Activated CD4-positive, alpha-beta T cell treated with anti-CD3 and anti-CD28 coated beads, Interleukin-2, amount 10 ng/mL, durations not matched to agents 24 days and 14 days (primary cell): Measurements from ENCODE around the gene IQCE. TPM values are rescaled to one million over a fixed set of nuclear protein-coding genes. Genes with fewer than 3 reads are reported as not detected.

Experiments
- DNase-seq: peaks from one replicate; pipeline ENCODE4 v3.0.0; 2022
- H3K27ac Mint-ChIP-seq: one replicate; pipeline ENCODE4 v1.8.0; 2022; ENCODE audit warnings: mild to moderate bottlenecking, mixed read lengths
- H3K27me3 Mint-ChIP-seq: one replicate; pipeline ENCODE4 v1.8.0; 2022; ENCODE audit warnings: mixed read lengths
- H3K36me3 Mint-ChIP-seq: one replicate; pipeline ENCODE4 v1.8.0; 2022; ENCODE audit warnings: low read depth, mild to moderate bottlenecking, mixed read lengths
- H3K4me1 Mint-ChIP-seq: one replicate; pipeline ENCODE4 v1.8.0; 2021; ENCODE audit warnings: mixed read lengths
- H3K4me3 Mint-ChIP-seq: one replicate; pipeline ENCODE4 v1.8.0; 2022; ENCODE audit warnings: mild to moderate bottlenecking, moderate library complexity, mixed read lengths
- H3K9me3 Mint-ChIP-seq: one replicate; pipeline ENCODE4 v1.8.0; 2021; ENCODE audit warnings: mixed read lengths
- intact Hi-C: fragments of 100-400 bp; cut with micrococcal nuclease; formaldehyde crosslinking; loops from one replicate; pipeline ENCODE4 v1.15.1; 2023
- total RNA-seq: library from RNA; stranded (reverse); gene quantifications from 2 replicates; pipeline ENCODE4 v1.2.3, GENCODE V29; 2022

IQCE gene
- total RNA-seq, 1 donor from 2014 or later, result 12.3 TPM

DNA sequence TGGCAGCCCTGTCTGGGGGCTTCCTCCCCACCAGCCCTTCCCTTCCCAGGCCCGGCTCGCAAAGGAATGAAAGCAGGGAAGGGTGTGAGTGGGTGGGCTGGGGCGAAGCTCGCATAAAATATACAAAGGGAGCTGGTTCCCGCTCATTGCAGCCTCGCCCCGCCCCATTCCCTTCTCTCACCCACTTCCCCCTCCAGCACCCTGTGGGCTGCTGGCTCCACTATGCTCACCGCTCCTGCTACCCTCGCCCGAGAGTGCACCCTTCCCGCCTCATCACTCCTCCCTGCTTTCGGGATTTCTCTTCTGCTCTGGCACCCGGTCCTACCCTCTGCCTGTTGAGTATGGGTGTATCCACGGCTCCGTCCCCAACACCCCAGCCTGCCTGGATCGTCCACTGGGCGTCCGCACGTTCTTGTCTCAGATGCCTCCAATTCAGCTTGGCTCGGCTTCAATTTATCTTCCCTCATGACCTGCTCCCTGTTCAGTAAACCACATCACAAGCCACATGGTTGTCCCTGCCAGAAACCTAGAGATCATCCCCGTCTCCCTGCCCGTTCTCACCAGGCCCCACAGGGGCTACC is 58.6 kb downstream of the IQCE start:
- no peaks in the 10 kb centered on the region for H3K36me3 Mint-ChIP-seq
- DNase-seq, result no peak
- H3K4me3 Mint-ChIP-seq, result no peak overlapping the region
- no peaks in the 10 kb centered on the region for H3K9me3 Mint-ChIP-seq
- H3K27ac Mint-ChIP-seq, result no peak overlapping the region
- H3K4me1 Mint-ChIP-seq, result no peaks in the 10 kb centered on the region
- H3K27me3 Mint-ChIP-seq, result no peaks in the 10 kb centered on the region
- intact Hi-C loops, result no loop called here

GRCh38 chr7:2619116-2619515 is 60.3 kb downstream of the IQCE start:
- Mint-ChIP-seq H3K4me1 (no peaks in the 10 kb centered on the region), H3K36me3 (no peaks in the 10 kb centered on the region), H3K9me3 (no peaks in the 10 kb centered on the region), H3K27me3 (no peaks in the 10 kb centered on the region), H3K4me3 (no peak overlapping the region), H3K27ac (no peak overlapping the region)
- DNase-seq, result no peak
- intact Hi-C loops, result no loop called here

DNA sequence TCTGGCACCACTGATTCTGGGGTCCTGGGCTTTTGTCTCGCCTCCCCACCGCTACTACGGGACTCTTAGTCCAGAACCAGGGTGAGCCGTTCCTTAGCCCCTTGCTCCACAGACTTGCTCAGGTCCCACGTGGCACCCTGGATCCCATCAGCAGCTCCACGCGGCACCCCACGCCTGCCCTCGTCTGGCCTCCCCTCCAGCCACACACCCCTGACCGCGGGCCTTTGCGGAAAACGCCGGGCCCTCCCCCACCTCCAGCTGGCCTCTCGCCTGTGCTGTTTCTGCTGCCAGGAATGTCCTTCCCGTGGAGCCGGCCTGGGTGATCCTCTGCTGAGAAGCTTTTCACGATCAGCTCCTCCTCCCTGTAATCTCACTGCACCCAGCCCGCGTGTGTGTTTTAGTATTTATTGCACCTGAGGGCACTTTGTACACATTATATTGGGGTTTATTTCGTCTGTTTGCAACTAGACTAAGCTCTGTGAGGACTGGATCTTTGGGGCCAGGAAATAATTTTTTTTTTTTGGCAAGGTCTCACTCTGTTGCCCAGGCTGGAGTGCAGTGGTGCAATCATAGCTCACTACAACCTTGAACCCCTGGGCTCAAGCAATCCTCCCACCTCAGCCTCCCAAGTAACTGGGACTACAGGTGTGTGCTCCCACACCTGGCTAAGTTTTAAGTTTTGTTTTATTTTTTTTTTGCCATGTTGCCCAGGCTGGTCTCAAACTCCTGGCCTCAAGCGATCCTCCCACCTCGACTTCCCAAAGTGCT is 62.5 kb downstream of the IQCE start:
- Mint-ChIP-seq H3K9me3 (no peaks in the 10 kb centered on the region), H3K4me3 (no peak overlapping the region), H3K27me3 (no peaks in the 10 kb centered on the region), H3K27ac (no peak overlapping the region), H3K36me3 (no peaks in the 10 kb centered on the region), H3K4me1 (no peaks in the 10 kb centered on the region)
- DNase-seq, result no peak
- intact Hi-C loops, result no loop called here

DNA sequence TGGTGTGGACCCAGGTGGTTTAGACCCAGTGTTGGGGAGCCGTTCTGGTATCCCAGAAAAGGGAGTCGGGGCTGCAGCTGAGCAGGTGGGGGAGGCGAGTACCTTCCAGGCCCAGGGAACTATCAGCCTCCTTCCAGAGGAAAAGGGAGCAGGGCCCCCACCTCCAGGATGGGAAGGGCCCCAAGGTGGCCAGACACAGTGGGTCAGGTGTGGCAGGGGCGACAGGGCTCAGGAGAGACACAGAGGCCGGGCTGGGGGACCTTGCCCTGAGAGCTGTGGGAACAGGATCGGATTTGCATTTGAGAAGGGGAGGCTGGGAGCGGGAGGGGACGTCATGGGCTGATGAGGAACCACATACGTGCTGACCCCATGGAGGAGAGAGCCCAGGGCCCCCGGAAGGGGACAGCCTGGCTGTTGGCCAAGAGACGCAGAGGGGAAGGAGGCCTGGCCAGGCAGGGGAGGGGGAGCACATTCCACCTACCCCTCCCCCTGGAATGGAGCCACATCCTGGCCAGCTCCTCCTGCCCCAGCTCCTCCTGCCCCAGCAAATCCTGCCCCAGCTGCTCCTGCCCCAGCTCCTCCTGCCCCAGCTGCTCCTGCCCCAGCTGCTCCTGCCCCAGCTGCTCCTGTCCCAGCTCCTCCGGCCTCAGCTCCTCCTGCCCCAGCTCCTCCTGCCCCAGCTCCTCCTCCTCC is 63.3 kb downstream of the IQCE start:
- intact Hi-C loops, result no loop called here
- Mint-ChIP-seq H3K4me3 (no peak overlapping the region), H3K27ac (no peak overlapping the region), H3K4me1 (no peaks in the 10 kb centered on the region), H3K27me3 (peaks cover 2% of the 10 kb centered on the region), H3K9me3 (no peaks in the 10 kb centered on the region), H3K36me3 (no peaks in the 10 kb centered on the region)
- no peak for DNase-seq

- intact Hi-C loops, result no loop called here
- peaks cover 2% of the 10 kb centered on the region for H3K27me3 Mint-ChIP-seq
- no peak overlapping the region for H3K4me3 Mint-ChIP-seq
- no peak overlapping the region for H3K27ac Mint-ChIP-seq
- no peaks in the 10 kb centered on the region for H3K36me3 Mint-ChIP-seq
- H3K4me1 Mint-ChIP-seq, result no peaks in the 10 kb centered on the region
- H3K9me3 Mint-ChIP-seq, result no peaks in the 10 kb centered on the region
- no peak for DNase-seq
These were observed 64.3 kb downstream of the IQCE start for GRCh38 chr7:2622869-2623697.

- DNase-seq, result no peak
- Mint-ChIP-seq H3K27me3 (peaks cover 2% of the 10 kb centered on the region), H3K9me3 (no peaks in the 10 kb centered on the region), H3K4me3 (no peak overlapping the region), H3K36me3 (no peaks in the 10 kb centered on the region), H3K4me1 (no peaks in the 10 kb centered on the region), H3K27ac (no peak overlapping the region)
- intact Hi-C loops, result no loop called here
These were observed 64.9 kb downstream of the IQCE start for GRCh38 chr7:2623698-2624014.

- H3K4me1 Mint-ChIP-seq, result no peaks in the 10 kb centered on the region
- H3K27me3 Mint-ChIP-seq, result peaks cover 3% of the 10 kb centered on the region
- H3K4me3 Mint-ChIP-seq, result no peak overlapping the region
- H3K9me3 Mint-ChIP-seq, result no peaks in the 10 kb centered on the region
- no peak for DNase-seq
- no peaks in the 10 kb centered on the region for H3K36me3 Mint-ChIP-seq
- intact Hi-C loops, result no loop called here
- H3K27ac Mint-ChIP-seq, result no peak overlapping the region
These were observed 65.6 kb downstream of the IQCE start for GRCh38 chr7:2624293-2624886.

GRCh38 chr7:2626498-2627117 is 67.8 kb downstream of the IQCE start:
- no peak for DNase-seq
- intact Hi-C loops, result no loop called here
- Mint-ChIP-seq H3K4me3 (no peak overlapping the region), H3K4me1 (peaks cover 3% of the 10 kb centered on the region), H3K9me3 (no peaks in the 10 kb centered on the region), H3K27ac (no peak overlapping the region), H3K27me3 (peaks cover 3% of the 10 kb centered on the region), H3K36me3 (no peaks in the 10 kb centered on the region)

DNA sequence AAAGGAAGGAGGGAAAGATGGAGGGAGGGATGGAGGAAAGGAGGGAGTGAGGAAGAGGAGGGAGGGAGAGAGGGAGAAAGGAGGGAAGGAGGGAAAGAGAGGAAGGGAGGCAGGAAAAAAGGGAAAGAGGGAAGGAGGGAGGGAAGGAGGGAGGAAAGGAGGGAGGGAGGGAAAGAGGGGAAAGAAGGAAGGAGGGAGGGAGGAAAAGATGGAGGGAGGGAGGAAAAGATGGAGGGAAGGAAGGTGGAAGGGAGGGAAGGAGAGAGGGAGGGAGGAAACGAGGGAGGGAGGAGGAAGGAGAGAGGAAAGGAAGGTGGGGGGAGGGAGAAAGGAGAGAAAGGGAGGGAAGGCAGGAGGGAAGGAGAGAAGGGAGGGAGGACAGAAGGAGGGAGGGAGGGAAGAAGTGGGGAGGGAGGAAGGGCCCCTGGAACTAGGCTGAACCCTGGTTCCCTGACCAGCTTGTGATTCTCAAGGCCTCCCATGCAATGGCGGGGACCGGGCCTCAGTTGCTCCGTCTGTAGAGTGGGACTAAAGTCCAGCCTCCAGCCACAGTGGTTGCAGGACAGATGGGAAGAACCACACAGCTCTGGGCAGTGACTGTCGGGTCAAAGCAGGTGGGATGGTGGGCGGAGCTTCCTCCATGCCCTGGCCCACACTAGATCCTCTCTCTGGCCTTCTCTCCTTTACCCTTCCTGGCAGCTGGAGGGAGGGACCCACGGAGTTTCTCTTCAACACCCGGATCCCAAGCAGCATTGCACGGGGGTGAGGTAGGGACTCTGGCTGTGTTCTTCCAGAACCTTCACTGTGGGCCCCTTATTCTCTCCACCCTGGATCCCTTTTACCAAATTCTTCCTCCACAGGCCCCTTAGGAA is 68.7 kb downstream of the IQCE start:
- H3K9me3 Mint-ChIP-seq, result no peaks in the 10 kb centered on the region
- DNase-seq, result no peak
- no peak overlapping the region for H3K4me3 Mint-ChIP-seq
- H3K27ac Mint-ChIP-seq, result no peak overlapping the region
- intact Hi-C loops, result no loop called here
- no peaks in the 10 kb centered on the region for H3K36me3 Mint-ChIP-seq
- H3K27me3 Mint-ChIP-seq, result peaks cover 3% of the 10 kb centered on the region
- H3K4me1 Mint-ChIP-seq, result peaks cover 6% of the 10 kb centered on the region

DNA sequence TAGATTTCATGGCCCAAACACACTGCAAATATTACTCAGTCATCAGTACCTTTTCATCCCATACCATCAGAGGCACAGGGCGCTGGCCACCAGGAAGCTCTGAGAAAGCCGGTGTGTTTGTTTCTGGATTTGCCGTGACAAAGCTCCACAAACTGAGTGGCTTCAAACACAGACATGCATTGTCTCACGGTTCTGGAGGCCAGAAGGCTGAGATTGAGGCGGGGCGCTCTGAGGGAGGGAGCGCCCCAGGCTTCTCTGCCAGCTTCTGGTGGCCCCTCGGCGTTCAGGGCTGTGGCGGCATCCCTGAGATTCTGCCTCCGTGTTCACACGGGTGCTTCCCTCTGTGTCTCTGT is 69.3 kb downstream of the IQCE start:
- intact Hi-C loops, result no loop called here
- Mint-ChIP-seq H3K4me3 (no peak overlapping the region), H3K9me3 (no peaks in the 10 kb centered on the region), H3K36me3 (no peaks in the 10 kb centered on the region), H3K27ac (no peak overlapping the region), H3K4me1 (peaks cover 8% of the 10 kb centered on the region), H3K27me3 (peaks cover 3% of the 10 kb centered on the region)
- DNase-seq, result no peak

DNA sequence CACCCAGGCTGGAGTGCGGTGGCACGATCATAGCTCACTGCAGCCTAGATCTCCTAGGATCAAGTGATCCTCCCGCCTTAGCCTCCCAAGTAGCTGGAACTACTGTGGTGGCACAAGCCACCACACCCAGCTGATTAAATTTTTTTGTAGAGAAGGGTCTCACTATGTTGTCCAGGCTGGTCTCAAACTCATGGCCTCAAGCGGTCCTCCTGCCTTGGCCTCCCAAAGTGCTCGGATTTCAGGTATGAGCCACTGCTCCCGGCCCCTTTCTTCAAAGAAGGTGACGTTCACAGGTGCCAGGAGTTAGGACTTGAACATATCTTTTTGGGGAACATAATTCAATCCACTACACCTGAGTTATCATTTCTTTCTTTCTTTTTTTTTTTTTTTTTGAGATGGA is 70.1 kb downstream of the IQCE start:
- Mint-ChIP-seq H3K36me3 (no peaks in the 10 kb centered on the region), H3K9me3 (no peaks in the 10 kb centered on the region), H3K4me3 (no peak overlapping the region), H3K27ac (no peak overlapping the region), H3K4me1 (peaks cover 14% of the 10 kb centered on the region), H3K27me3 (peaks cover 3% of the 10 kb centered on the region)
- no peak for DNase-seq
- intact Hi-C loops, result no loop called here

- H3K36me3 Mint-ChIP-seq, result no peaks in the 10 kb centered on the region
- peaks cover 3% of the 10 kb centered on the region for H3K27me3 Mint-ChIP-seq
- H3K4me1 Mint-ChIP-seq, result peaks cover 17% of the 10 kb centered on the region
- H3K4me3 Mint-ChIP-seq, result no peak overlapping the region
- DNase-seq, result no peak
- intact Hi-C loops, result no loop called here
- no peak overlapping the region for H3K27ac Mint-ChIP-seq
- no peaks in the 10 kb centered on the region for H3K9me3 Mint-ChIP-seq
These were observed 71.2 kb downstream of the IQCE start for GRCh38 chr7:2629746-2630681.
